DOHH2 (cell line): ENCODE data around the gene HS6ST1.

ENCODE experiments used
- CTCF ChIP-seq: fragments of 200-600 bp; sonication (generic); IDR thresholded peaks from one replicate; pipeline ENCODE4 v1.5.1; 2014; ENCODE audit warnings: antibody characterized with exemption, mild to moderate bottlenecking, low read depth, low read length; ENCODE audit not compliant: poor library complexity, severe bottlenecking
- EZH2phosphoT487 ChIP-seq: fragments of 200-600 bp; sonication (generic); IDR thresholded peaks from 2 replicates; pipeline ENCODE4 v1.6.1; 2017; ENCODE audit warnings: borderline replicate concordance, mild to moderate bottlenecking, antibody characterized with exemption, low read length, moderate library complexity, mixed read lengths

GRCh38 chr2:128237911-128238697, 80.6 kb downstream of the HS6ST1 start:
- TF ChIP-seq CTCF (no peak), EZH2phosphoT487 (no peak)
